ENCODE results near the gene SMOC2. TPM values are rescaled to one million over a fixed set of nuclear protein-coding genes. Genes with fewer than 3 reads are reported as not detected.

The SMOC2 gene
- total RNA-seq, 2 donors from 2014 or later: 25.6 to 29.6 TPM

GRCh38 chr6:168546151-168546550 lies 105.2 kb downstream of the SMOC2 start:
- TF ChIP-seq, protein P1, sequence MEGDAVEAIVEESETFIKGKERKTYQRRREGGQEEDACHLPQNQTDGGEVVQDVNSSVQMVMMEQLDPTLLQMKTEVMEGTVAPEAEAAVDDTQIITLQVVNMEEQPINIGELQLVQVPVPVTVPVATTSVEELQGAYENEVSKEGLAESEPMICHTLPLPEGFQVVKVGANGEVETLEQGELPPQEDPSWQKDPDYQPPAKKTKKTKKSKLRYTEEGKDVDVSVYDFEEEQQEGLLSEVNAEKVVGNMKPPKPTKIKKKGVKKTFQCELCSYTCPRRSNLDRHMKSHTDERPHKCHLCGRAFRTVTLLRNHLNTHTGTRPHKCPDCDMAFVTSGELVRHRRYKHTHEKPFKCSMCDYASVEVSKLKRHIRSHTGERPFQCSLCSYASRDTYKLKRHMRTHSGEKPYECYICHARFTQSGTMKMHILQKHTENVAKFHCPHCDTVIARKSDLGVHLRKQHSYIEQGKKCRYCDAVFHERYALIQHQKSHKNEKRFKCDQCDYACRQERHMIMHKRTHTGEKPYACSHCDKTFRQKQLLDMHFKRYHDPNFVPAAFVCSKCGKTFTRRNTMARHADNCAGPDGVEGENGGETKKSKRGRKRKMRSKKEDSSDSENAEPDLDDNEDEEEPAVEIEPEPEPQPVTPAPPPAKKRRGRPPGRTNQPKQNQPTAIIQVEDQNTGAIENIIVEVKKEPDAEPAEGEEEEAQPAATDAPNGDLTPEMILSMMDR (IDR thresholded peaks at IDR 0.05): no peak
- Histone ChIP-seq H3K27me3 (no peaks in the 10 kb centered on the region), H3K9ac (ENCODE audit: low read depth in 2 of 2, low read length in 2 of 2) (no peak overlapping the region), H3K27ac (no peak overlapping the region), H3K36me3 (no peaks in the 10 kb centered on the region), H3K4me1 (no peaks in the 10 kb centered on the region), H3K9me3 (no peaks in the 10 kb centered on the region), H3K4me3 (no peak overlapping the region)
- intact Hi-C loops (cut with DNase I): no loop called here
- DNase-seq: no peak

- TF ChIP-seq, protein P1 (IDR thresholded peaks at IDR 0.05): no peak
- H3K4me1 ChIP-seq: no peaks in the 10 kb centered on the region
- no peak overlapping the region for H3K27ac ChIP-seq
- no peaks in the 10 kb centered on the region for H3K9me3 ChIP-seq
- H3K9ac ChIP-seq (ENCODE audit: low read depth in 2 of 2, low read length in 2 of 2): no peak overlapping the region
- no peaks in the 10 kb centered on the region for H3K36me3 ChIP-seq
- intact Hi-C loops (cut with DNase I): no loop called here
- no peak for DNase-seq
- H3K4me3 ChIP-seq: no peak overlapping the region
- H3K27me3 ChIP-seq: no peaks in the 10 kb centered on the region
These were observed 105.7 kb downstream of the SMOC2 start for GRCh38 chr6:168546730-168547129.

- no peak for DNase-seq
- Histone ChIP-seq H3K9me3 (no peaks in the 10 kb centered on the region), H3K27ac (no peak overlapping the region), H3K9ac (ENCODE audit: low read depth in 2 of 2, low read length in 2 of 2) (no peak overlapping the region), H3K4me1 (no peaks in the 10 kb centered on the region), H3K4me3 (no peak overlapping the region), H3K27me3 (no peaks in the 10 kb centered on the region), H3K36me3 (no peaks in the 10 kb centered on the region)
- intact Hi-C loops (cut with DNase I): no loop called here
- TF ChIP-seq, protein P1 (IDR thresholded peaks at IDR 0.05): no peak
These were observed 109.3 kb downstream of the SMOC2 start for GRCh38 chr6:168550326-168550725.

- no peak for DNase-seq
- H3K27ac ChIP-seq: no peak overlapping the region
These were observed 113.5 kb downstream of the SMOC2 start for GRCh38 chr6:168554472-168554871.

GRCh38 chr6:168554898-168555617 lies 114.1 kb downstream of the SMOC2 start:
- DNase-seq: no peak
- Histone ChIP-seq H3K9me3 (no peaks in the 10 kb centered on the region), H3K27me3 (no peaks in the 10 kb centered on the region), H3K4me1 (no peaks in the 10 kb centered on the region), H3K27ac (no peak overlapping the region), H3K4me3 (no peak overlapping the region), H3K9ac (ENCODE audit: low read depth in 2 of 2, low read length in 2 of 2) (no peak overlapping the region), H3K36me3 (no peaks in the 10 kb centered on the region)
- TF ChIP-seq, protein P1 (IDR thresholded peaks at IDR 0.05): no peak
- intact Hi-C loops (cut with DNase I): no loop called here

More at GRCh38 chr6:168554472-168554871, 113.5 kb downstream of the SMOC2 start:
- TF ChIP-seq, protein P1 (IDR thresholded peaks at IDR 0.05): no peak
- Histone ChIP-seq H3K36me3 (no peaks in the 10 kb centered on the region), H3K4me1 (no peaks in the 10 kb centered on the region), H3K9ac (ENCODE audit: low read depth in 2 of 2, low read length in 2 of 2) (no peak overlapping the region), H3K9me3 (no peaks in the 10 kb centered on the region), H3K27me3 (no peaks in the 10 kb centered on the region), H3K4me3 (no peak overlapping the region)
- intact Hi-C loops (cut with DNase I): no loop called here
